CD4-positive, CD25-positive, alpha-beta regulatory T cell (primary cell): ENCODE results near the gene RAB17. TPM values are rescaled to one million over a fixed set of nuclear protein-coding genes. Genes with fewer than 3 reads are reported as not detected.

ENCODE experiments used
- ATAC-seq, 2 donors: fragments of 150-1000 bp; cut with Tn5 transposase; one replicate each; pipeline ENCODE4 v1.10.0; 2021; ENCODE audit warnings: low read depth in 2 of 2, moderate number of reproducible peaks in 2 of 2, moderate library complexity in 1 of 2
- DNase-seq, 3 donors: peaks; one replicate each; pipeline versions ENCODE4 v3.0.0 to v3.0.0-alpha.2; 2012 to 2022; ENCODE audit warnings: mixed read lengths in 1 of 3
- H3K27ac ChIP-seq: one replicate; pipeline ENCODE4 v1.7.0; 2013; ENCODE audit warnings: mild to moderate bottlenecking, low read length; ENCODE audit not compliant: insufficient read depth, poor library complexity, severe bottlenecking
- H3K27me3 ChIP-seq: one replicate; pipeline ENCODE4 v1.7.0; 2013; ENCODE audit warnings: low read length; ENCODE audit not compliant: control insufficient read depth, insufficient read depth
- H3K36me3 ChIP-seq: one replicate; pipeline ENCODE4 v1.7.0; 2013; ENCODE audit warnings: mild to moderate bottlenecking, low read length, moderate library complexity; ENCODE audit not compliant: control insufficient read depth, insufficient read depth
- H3K4me1 ChIP-seq: 2 replicates; pipeline ENCODE4 v1.7.0; 2013; ENCODE audit warnings: mild to moderate bottlenecking, low read length; ENCODE audit not compliant: insufficient read depth, control insufficient read depth, poor library complexity, severe bottlenecking
- H3K4me3 ChIP-seq: one replicate; pipeline ENCODE4 v1.7.0; 2013; ENCODE audit warnings: low read depth, mild to moderate bottlenecking, low read length, moderate library complexity
- H3K9me3 ChIP-seq, 2 experiments: 1 replicate in 1 of 2; 2 replicates in 1 of 2; pipeline ENCODE4 v1.7.0; 2013; ENCODE audit warnings: low read length in 2 of 2, mild to moderate bottlenecking in 1 of 2, moderate library complexity in 1 of 2; ENCODE audit not compliant: control insufficient read depth in 2 of 2
- H3K27ac Mint-ChIP-seq, 3 donors: one replicate each; pipeline ENCODE4 v1.8.0; 2020 to 2022; ENCODE audit warnings: mild to moderate bottlenecking in 3 of 3, mixed read lengths in 3 of 3, moderate library complexity in 2 of 3
- H3K27me3 Mint-ChIP-seq: one replicate; pipeline ENCODE4 v1.8.0; 2022; ENCODE audit warnings: mild to moderate bottlenecking, mixed read lengths
- H3K36me3 Mint-ChIP-seq: one replicate; pipeline ENCODE4 v1.8.0; 2020; ENCODE audit warnings: mixed read lengths
- H3K4me1 Mint-ChIP-seq, 4 donors: one replicate each; pipeline ENCODE4 v1.8.0; 2020 to 2022; ENCODE audit warnings: mixed read lengths in 4 of 4, mild to moderate bottlenecking in 1 of 4
- H3K4me3 Mint-ChIP-seq, 4 donors: one replicate each; pipeline ENCODE4 v1.8.0; 2020 to 2022; ENCODE audit warnings: mild to moderate bottlenecking in 4 of 4, mixed read lengths in 4 of 4, moderate library complexity in 3 of 4
- H3K9me3 Mint-ChIP-seq, 7 donors: one replicate each; pipeline ENCODE4 v1.8.0; 2020 to 2022; ENCODE audit warnings: mixed read lengths in 7 of 7, mild to moderate bottlenecking in 3 of 7, moderate library complexity in 2 of 7
- polyA plus RNA-seq, 4 donors: library from polyadenylated mRNA; unstranded; fragments of 300-500 nt; fragmentation: Illumina TruSeq; gene quantifications; one replicate each; pipeline ENCODE4 v1.2.3, GENCODE V29; 2021
- total RNA-seq: library from RNA; stranded (reverse); gene quantifications from one replicate; pipeline ENCODE4 v1.2.3, GENCODE V29; 2022

RAB17 gene
- total and polyA plus RNA-seq, 5 donors from 2014 or later = not detected

- H3K4me3 ChIP-seq = no peak overlapping the region
- peaks cover 6 to 14% (median 10%) of the 10 kb centered on the region in 4 donors for H3K4me1 Mint-ChIP-seq
- H3K27me3 ChIP-seq = peaks cover 22% of the 10 kb centered on the region
- peaks cover 0 to 5% of the 10 kb centered on the region in 2 experiments for H3K9me3 ChIP-seq
- ATAC-seq = no peak
- H3K27me3 Mint-ChIP-seq = peaks cover 61% of the 10 kb centered on the region
- no peak overlapping the region for H3K27ac Mint-ChIP-seq
- no peak overlapping the region for H3K27ac ChIP-seq
- no peaks in the 10 kb centered on the region for H3K36me3 Mint-ChIP-seq
- peaks cover 7% of the 10 kb centered on the region for H3K4me1 ChIP-seq
- DNase-seq = no peak
- H3K4me3 Mint-ChIP-seq = no peak overlapping the region
- peaks cover 0 to 9% (median 3%) of the 10 kb centered on the region in 7 donors for H3K9me3 Mint-ChIP-seq
- no peaks in the 10 kb centered on the region for H3K36me3 ChIP-seq
These were observed 41.5 kb upstream of the RAB17 start for GRCh38 chr2:237631801-237632585.

GRCh38 chr2:237631007-237631785, 40.7 kb upstream of the RAB17 start:
- no peak overlapping the region for H3K27ac Mint-ChIP-seq
- H3K4me1 Mint-ChIP-seq = peaks cover 6 to 16% (median 13%) of the 10 kb centered on the region in 4 donors
- no peaks in the 10 kb centered on the region for H3K36me3 Mint-ChIP-seq
- Histone ChIP-seq H3K27ac (no peak overlapping the region), H3K4me1 (peaks cover 7% of the 10 kb centered on the region), H3K27me3 (peaks cover 19% of the 10 kb centered on the region), H3K36me3 (no peaks in the 10 kb centered on the region), H3K4me3 (no peak overlapping the region), H3K9me3 (peaks cover 0 to 5% of the 10 kb centered on the region in 2 experiments)
- H3K9me3 Mint-ChIP-seq = peaks cover 0 to 7% (median 3%) of the 10 kb centered on the region in 7 donors
- no peak for DNase-seq
- peaks cover 61% of the 10 kb centered on the region for H3K27me3 Mint-ChIP-seq
- no peak overlapping the region for H3K4me3 Mint-ChIP-seq
- no peak for ATAC-seq

- Mint-ChIP-seq H3K9me3 (peaks cover 0 to 7% (median 4%) of the 10 kb centered on the region in 7 donors), H3K4me3 (peak overlapping the region in 1 of 4 donors; percentile 11), H3K36me3 (no peaks in the 10 kb centered on the region), H3K27ac (no peak overlapping the region), H3K27me3 (peaks cover 64% of the 10 kb centered on the region), H3K4me1 (peaks cover 6 to 20% (median 13%) of the 10 kb centered on the region in 4 donors)
- DNase-seq (no peak), ATAC-seq (no peak)
- Histone ChIP-seq H3K27ac (no peak overlapping the region), H3K27me3 (peaks cover 19% of the 10 kb centered on the region), H3K36me3 (no peaks in the 10 kb centered on the region), H3K4me3 (no peak overlapping the region), H3K9me3 (peaks cover 0 to 5% of the 10 kb centered on the region in 2 experiments), H3K4me1 (peaks cover 7% of the 10 kb centered on the region)
These were observed 39.9 kb upstream of the RAB17 start for GRCh38 chr2:237630216-237631000.

GRCh38 chr2:237629739-237630138, 39.2 kb upstream of the RAB17 start:
- Mint-ChIP-seq H3K27me3 (peaks cover 65% of the 10 kb centered on the region), H3K4me1 (peaks cover 6 to 21% (median 13%) of the 10 kb centered on the region in 4 donors), H3K9me3 (peaks cover 0 to 4% (median 2%) of the 10 kb centered on the region in 7 donors), H3K4me3 (peak overlapping the region in 1 of 4 donors; percentile 11), H3K36me3 (no peaks in the 10 kb centered on the region), H3K27ac (no peak overlapping the region)
- no peak for ATAC-seq
- DNase-seq = no peak
- peaks cover 0 to 5% of the 10 kb centered on the region in 2 experiments for H3K9me3 ChIP-seq
- H3K4me3 ChIP-seq = no peak overlapping the region
- peaks cover 7% of the 10 kb centered on the region for H3K4me1 ChIP-seq
- no peaks in the 10 kb centered on the region for H3K36me3 ChIP-seq
- H3K27me3 ChIP-seq = peaks cover 17% of the 10 kb centered on the region
- no peak overlapping the region for H3K27ac ChIP-seq

- no peak for DNase-seq
- peak overlapping the region in 1 of 4 donors; percentile 36 for H3K4me3 Mint-ChIP-seq
- H3K9me3 Mint-ChIP-seq = peaks cover 0 to 2% (median 0%) of the 10 kb centered on the region in 7 donors
- Histone ChIP-seq H3K4me1 (peaks cover 7% of the 10 kb centered on the region), H3K27ac (no peak overlapping the region), H3K36me3 (no peaks in the 10 kb centered on the region), H3K27me3 (peaks cover 14% of the 10 kb centered on the region), H3K9me3 (peaks cover 0 to under 1% of the 10 kb centered on the region in 2 experiments), H3K4me3 (no peak overlapping the region)
- peaks cover 59% of the 10 kb centered on the region for H3K27me3 Mint-ChIP-seq
- peaks cover 6 to 21% (median 13%) of the 10 kb centered on the region in 4 donors for H3K4me1 Mint-ChIP-seq
- no peaks in the 10 kb centered on the region for H3K36me3 Mint-ChIP-seq
- ATAC-seq = no peak
- no peak overlapping the region for H3K27ac Mint-ChIP-seq
These were observed 38.6 kb upstream of the RAB17 start for GRCh38 chr2:237629188-237629534.

GRCh38 chr2:237628247-237629187, 38.0 kb upstream of the RAB17 start:
- Mint-ChIP-seq H3K36me3 (no peaks in the 10 kb centered on the region), H3K4me3 (peak overlapping the region; percentile 50 to 85 (median 68)), H3K27me3 (peaks cover 57% of the 10 kb centered on the region), H3K9me3 (peaks cover 0 to 2% (median 0%) of the 10 kb centered on the region in 7 donors), H3K27ac (peak overlapping the region in 1 of 3 donors; percentile 31), H3K4me1 (peaks cover 6 to 21% (median 13%) of the 10 kb centered on the region in 4 donors)
- ATAC-seq (no peak), DNase-seq (no peak)
- peaks cover 13% of the 10 kb centered on the region for H3K27me3 ChIP-seq
- H3K4me3 ChIP-seq = peak overlapping the region; percentile 15
- no peaks in the 10 kb centered on the region for H3K36me3 ChIP-seq
- H3K4me1 ChIP-seq = peaks cover 7% of the 10 kb centered on the region
- no peak overlapping the region for H3K27ac ChIP-seq
- H3K9me3 ChIP-seq = no peaks in the 10 kb centered on the region
